Small intestine (tissue), 7 donors: ENCODE results near the gene MYZAP. TPM values are rescaled to one million over a fixed set of nuclear protein-coding genes. Genes with fewer than 3 reads are reported as not detected.

ENCODE experiments used
- DNase-seq, 2 donors: peaks; one replicate each; pipeline versions ENCODE4 v3.0.0 to v3.0.0-alpha.2; 2013
- FAIRE-seq: peaks from 2 replicates; lab custom pipeline; 2012; peaks lifted over from hg19 to GRCh38; lab: Jason Lieb, UNC
- H3K27ac ChIP-seq, 3 donors: one replicate each; pipeline ENCODE4 v1.5.1; 2013; ENCODE audit warnings: low read length in 2 of 3, mild to moderate bottlenecking in 2 of 3, control low read depth in 1 of 3, inconsistent platforms in 1 of 3, low read depth in 1 of 3, moderate library complexity in 1 of 3
- H3K27me3 ChIP-seq, 3 donors: one replicate each; pipeline ENCODE4 v1.6.1; 2013; ENCODE audit warnings: low read length in 3 of 3, inconsistent platforms in 1 of 3; ENCODE audit not compliant: control insufficient read depth in 3 of 3, insufficient read depth in 3 of 3
- H3K36me3 ChIP-seq, 3 donors: one replicate each; pipeline ENCODE4 v1.6.1; 2013; ENCODE audit warnings: low read length in 3 of 3, inconsistent platforms in 1 of 3, low read depth in 1 of 3, mild to moderate bottlenecking in 1 of 3, moderate library complexity in 1 of 3; ENCODE audit not compliant: control insufficient read depth in 3 of 3, insufficient read depth in 2 of 3
- H3K4me1 ChIP-seq, 3 donors: one replicate each; pipeline ENCODE4 v1.6.1; 2013; ENCODE audit warnings: low read length in 2 of 3, inconsistent platforms in 1 of 3, low read depth in 1 of 3, mild to moderate bottlenecking in 1 of 3, moderate library complexity in 1 of 3; ENCODE audit not compliant: control insufficient read depth in 3 of 3, insufficient read depth in 2 of 3
- H3K4me3 ChIP-seq, 3 donors: one replicate each; pipeline ENCODE4 v1.5.1; 2013; ENCODE audit warnings: low read length in 3 of 3, control low read depth in 1 of 3, inconsistent platforms in 1 of 3, low read depth in 1 of 3, mild to moderate bottlenecking in 1 of 3, moderate library complexity in 1 of 3
- H3K9me3 ChIP-seq, 2 donors: one replicate each; pipeline ENCODE4 v1.6.1; 2013; ENCODE audit warnings: low read depth in 1 of 2, low read length in 1 of 2; ENCODE audit not compliant: control insufficient read depth in 2 of 2, insufficient read depth in 1 of 2
- WGBS, 3 donors: extraction: QIAGEN DNeasy Blood & Tissue Kit; methylation state at CpG; one replicate each; pipeline ENCODE4 v1.1.7; 2013; 5-methylcytosine and 5-hydroxymethylcytosine counted together
- polyA plus RNA-seq, 4 donors: library from polyadenylated mRNA; stranded (reverse) in 3 of 4; unstranded in 1 of 4; fragments of 200-250 nt in 3 of 4; fragments of 120-200 nt in 1 of 4; gene quantifications; one replicate each; pipeline versions ENCODE4 v1.2.1 to v1.2.3, GENCODE V29; 2013
- donor health status: healthy with polysubstance abuse.
- donor health status: control.
- donor health status: control.
- donor health status: Bipolar disorder and iron deficiency.
- donor health status: healthy.

Gene MYZAP
- polyA plus RNA-seq, 4 donors, result 12.8 to 38.6 (median 28.5) TPM

- no peaks in the 10 kb centered on the region for H3K9me3 ChIP-seq
- H3K4me1 ChIP-seq, result peaks cover 0 to 56% (median 0%) of the 10 kb centered on the region in 3 donors
- no peaks in the 10 kb centered on the region for H3K27me3 ChIP-seq
- peaks cover 0 to 13% (median 0%) of the 10 kb centered on the region in 3 donors for H3K36me3 ChIP-seq
- DNase-seq, result no peak
- no peak overlapping the region for H3K27ac ChIP-seq
- 72 to 85% (median 79%) methylated on average over 6 of the region's 6 CpGs for WGBS, 3 donors
- H3K4me3 ChIP-seq, result no peak overlapping the region
- FAIRE-seq, result no peak
Observed at GRCh38 chr15:57549935-57550334, 41.8 kb upstream of the MYZAP start.

- H3K4me1 ChIP-seq, result peaks cover 0 to 61% (median 2%) of the 10 kb centered on the region in 3 donors
- H3K9me3 ChIP-seq, result no peaks in the 10 kb centered on the region
- no peak for FAIRE-seq
- 37 to 59% (median 53%) methylated on average over 4 of the region's 4 CpGs for WGBS, 3 donors
- peak overlapping the region in 1 of 3 donors; percentile 5 for H3K27ac ChIP-seq
- peak in 1 of 2 donors; percentile 36 for DNase-seq
- H3K4me3 ChIP-seq, result no peak overlapping the region
- no peaks in the 10 kb centered on the region for H3K27me3 ChIP-seq
- H3K36me3 ChIP-seq, result peaks cover 0 to 8% (median 0%) of the 10 kb centered on the region in 3 donors
Observed at GRCh38 chr15:57550640-57551039, 41.1 kb upstream of the MYZAP start.

GRCh38 chr15:57551715-57552677, 39.7 kb upstream of the MYZAP start:
- DNase-seq (peak in 1 of 2 donors; percentile 61), FAIRE-seq (no peak)
- peak overlapping the region in 2 of 3 donors; percentile 17 to 59 for H3K27ac ChIP-seq
- WGBS, 3 donors, result 66 to 74% (median 69%) methylated on average over 16 of the region's 16 CpGs
- H3K4me3 ChIP-seq, result no peak overlapping the region
- H3K9me3 ChIP-seq, result peaks cover 0 to under 1% of the 10 kb centered on the region in 2 donors
- peaks cover 0 to 8% (median 0%) of the 10 kb centered on the region in 3 donors for H3K36me3 ChIP-seq
- H3K27me3 ChIP-seq, result no peaks in the 10 kb centered on the region
- H3K4me1 ChIP-seq, result peaks cover 0 to 61% (median 2%) of the 10 kb centered on the region in 3 donors

GRCh38 chr15:57552678-57553334, 38.9 kb upstream of the MYZAP start:
- Histone ChIP-seq H3K27ac (no peak overlapping the region), H3K4me3 (no peak overlapping the region), H3K4me1 (peaks cover 0 to 60% (median 2%) of the 10 kb centered on the region in 3 donors), H3K9me3 (peaks cover 0 to 4% of the 10 kb centered on the region in 2 donors), H3K27me3 (no peaks in the 10 kb centered on the region), H3K36me3 (peaks cover 0 to 3% (median 0%) of the 10 kb centered on the region in 3 donors)
- WGBS, 3 donors, result 69 to 89% (median 89%) methylated on average over 8 of the region's 8 CpGs
- FAIRE-seq, result no peak
- no peak for DNase-seq

GRCh38 chr15:57553526-57553925, 38.2 kb upstream of the MYZAP start:
- Histone ChIP-seq H3K27ac (no peak overlapping the region), H3K9me3 (peaks cover 0 to 4% of the 10 kb centered on the region in 2 donors), H3K27me3 (no peaks in the 10 kb centered on the region), H3K4me3 (no peak overlapping the region), H3K4me1 (peaks cover 0 to 53% (median 2%) of the 10 kb centered on the region in 3 donors), H3K36me3 (peaks cover 0 to 3% (median 0%) of the 10 kb centered on the region in 3 donors)
- DNase-seq (no peak), FAIRE-seq (no peak)
- WGBS, 3 donors, result 92 to 95% (median 94%) methylated on average over 5 of the region's 5 CpGs

- H3K4me1 ChIP-seq, result peaks cover 0 to 46% (median 2%) of the 10 kb centered on the region in 3 donors
- H3K4me3 ChIP-seq, result no peak overlapping the region
- peak overlapping the region in 1 of 3 donors; percentile 4 for H3K27ac ChIP-seq
- H3K36me3 ChIP-seq, result peaks cover 0 to 2% (median 0%) of the 10 kb centered on the region in 3 donors
- DNase-seq (peak in 1 of 2 donors; percentile 40), FAIRE-seq (no peak)
- peaks cover 0 to 4% of the 10 kb centered on the region in 2 donors for H3K9me3 ChIP-seq
- 33 to 58% (median 39%) methylated on average over 10 of the region's 10 CpGs for WGBS, 3 donors
- no peaks in the 10 kb centered on the region for H3K27me3 ChIP-seq
Observed at GRCh38 chr15:57554063-57554811, 37.5 kb upstream of the MYZAP start.

- no peak for FAIRE-seq
- Histone ChIP-seq H3K27me3 (no peaks in the 10 kb centered on the region), H3K4me3 (no peak overlapping the region), H3K4me1 (peaks cover 0 to 41% (median 2%) of the 10 kb centered on the region in 3 donors), H3K27ac (peak overlapping the region in 1 of 3 donors; percentile 4), H3K36me3 (no peaks in the 10 kb centered on the region), H3K9me3 (peaks cover 0 to 4% of the 10 kb centered on the region in 2 donors)
- WGBS, 3 donors, result 75 to 86% (median 82%) methylated on average over 4 of the region's 4 CpGs
- DNase-seq, result no peak
Observed at GRCh38 chr15:57554812-57555179, 36.9 kb upstream of the MYZAP start.
